SK-N-SH (cell line): ENCODE measurements around the gene TSPAN6. TPM values are rescaled to one million over a fixed set of nuclear protein-coding genes. Genes with fewer than 3 reads are reported as not detected.

Source experiments
- CTCF ChIA-PET: fragments of 300-600, 350-600 bp; formaldehyde crosslinking; extraction: SDS; loops from one replicate; lab custom pipeline; 2021; lab: Yijun Ruan, JAX
- POLR2A ChIA-PET: fragments of 350-600 bp; sonication (Branson Sonifier 250); formaldehyde crosslinking; extraction: SDS; loops from one replicate; lab custom pipeline; 2020; ENCODE audit warnings: antibody characterized with exemption, inconsistent platforms; lab: Yijun Ruan, JAX
- DNase-seq: peaks from one replicate; pipeline ENCODE4 v3.0.0; 2012
- H2AFZ ChIP-seq: fragments of 200-600 bp; sonication (generic); 2 replicates; pipeline ENCODE4 v1.8.1; 2016; ENCODE audit warnings: antibody characterized with exemption, mild to moderate bottlenecking, low read depth
- H3F3A ChIP-seq: fragments of 200-600 bp; sonication (generic); replicated peaks from 2 replicates; pipeline ENCODE3; 2016; ENCODE audit warnings: antibody characterized with exemption, mild to moderate bottlenecking; ENCODE audit not compliant: insufficient read depth
- H3K27ac ChIP-seq, 2 experiments: fragments of 200-500 bp in 1 of 2; fragments of 200-600 bp in 1 of 2; sonication (Bioruptor generic) in 1 of 2; sonication (generic), shearing (Covaris generic) in 1 of 2; 2 replicates each; pipeline versions ENCODE4 v1.5.1 to v1.6.1; 2014 to 2016; ENCODE audit warnings: low read depth in 2 of 2, inconsistent platforms in 1 of 2, low read length in 1 of 2, mild to moderate bottlenecking in 1 of 2, mixed read lengths in 1 of 2
- H3K27me3 ChIP-seq: fragments of 200-600 bp; sonication (generic), shearing (Covaris generic); 2 replicates; pipeline ENCODE4 v1.6.1; 2016; ENCODE audit warnings: mixed run types; ENCODE audit not compliant: insufficient read depth
- H3K36me3 ChIP-seq, 2 experiments: fragments of 200-500 bp in 1 of 2; fragments of 200-600 bp in 1 of 2; sonication (Bioruptor generic) in 1 of 2; sonication (generic) in 1 of 2; replicated peaks in 1 of 2; 2 replicates each; pipeline versions ENCODE3 to v1.5.1; 2014 to 2016; ENCODE audit warnings: low read length in 1 of 2, mild to moderate bottlenecking in 1 of 2; ENCODE audit not compliant: insufficient read depth in 2 of 2, control insufficient read depth in 1 of 2
- H3K4me1 ChIP-seq, 2 experiments: fragments of 200-500 bp in 1 of 2; fragments of 200-600 bp in 1 of 2; sonication (Bioruptor generic) in 1 of 2; sonication (generic), shearing (Covaris generic) in 1 of 2; 2 replicates each; pipeline versions ENCODE4 v1.5.1 to v1.6.1; 2014 to 2016; ENCODE audit warnings: low read depth in 1 of 2, low read length in 1 of 2, mixed run types in 1 of 2; ENCODE audit not compliant: insufficient read depth in 2 of 2, control insufficient read depth in 1 of 2
- H3K4me2 ChIP-seq: fragments of 200-600 bp; sonication (generic), shearing (Covaris generic); 2 replicates; pipeline ENCODE4 v1.6.1; 2017; ENCODE audit warnings: mixed run types
- H3K4me3 ChIP-seq, 2 experiments: fragments of 200-500 bp in 1 of 2; fragments of 200-600 bp in 1 of 2; sonication (Bioruptor generic) in 1 of 2; sonication (generic), shearing (Covaris generic) in 1 of 2; 2 replicates each; pipeline versions ENCODE4 v1.5.1 to v1.8.1; 2014 to 2016; ENCODE audit warnings: low read depth in 2 of 2, inconsistent platforms in 1 of 2, low read length in 1 of 2, mild to moderate bottlenecking in 1 of 2, mixed read lengths in 1 of 2, moderate library complexity in 1 of 2
- H3K79me2 ChIP-seq: fragments of 200-600 bp; sonication (generic); 2 replicates; pipeline ENCODE4 v1.8.1; 2017; ENCODE audit warnings: mild to moderate bottlenecking; ENCODE audit not compliant: insufficient read depth
- H3K9ac ChIP-seq: fragments of 200-600 bp; sonication (generic); 2 replicates; pipeline ENCODE4 v1.6.1; 2017; ENCODE audit warnings: mixed run types
- H3K9me2 ChIP-seq: fragments of 200-600 bp; sonication (generic); 2 replicates; pipeline ENCODE4 v1.6.1; 2017; ENCODE audit warnings: mixed run types
- H3K9me3 ChIP-seq: fragments of 200-600 bp; sonication (generic); 2 replicates; pipeline ENCODE4 v1.6.1; 2017; ENCODE audit warnings: mixed run types, mild to moderate bottlenecking, moderate library complexity
- H4K20me1 ChIP-seq: fragments of 200-600 bp; sonication (generic); 2 replicates; pipeline ENCODE4 v1.6.1; 2017; ENCODE audit warnings: mild to moderate bottlenecking, mixed run types; ENCODE audit not compliant: insufficient read depth
- CTCF ChIP-seq: fragments of 200-600 bp; sonication (generic); IDR thresholded peaks from 2 replicates; pipeline ENCODE4 v1.6.1; 2017; ENCODE audit warnings: antibody characterized with exemption, mild to moderate bottlenecking, moderate library complexity
- FOXM1 ChIP-seq: IDR thresholded peaks from 2 replicates; pipeline ENCODE4 v1.4.0; 2012; ENCODE audit warnings: low read depth, mild to moderate bottlenecking
- MEF2A ChIP-seq: IDR thresholded peaks from 2 replicates; pipeline ENCODE4 v1.4.0; 2012; ENCODE audit warnings: low read depth, borderline replicate concordance
- NFIC ChIP-seq: IDR thresholded peaks from 2 replicates; pipeline ENCODE4 v1.4.0; 2012; ENCODE audit warnings: borderline replicate concordance
- POLR2AphosphoS5 ChIP-seq: IDR thresholded peaks from 2 replicates; pipeline ENCODE4 v1.6.1; 2012; ENCODE audit warnings: low read depth, low read length
- RAD21 ChIP-seq: IDR thresholded peaks from 2 replicates; pipeline ENCODE4 v1.6.1; 2012; ENCODE audit warnings: mild to moderate bottlenecking, low read length
- RCOR1 ChIP-seq: fragments of 150-350 bp; IDR thresholded peaks from 2 replicates; pipeline ENCODE4 v1.6.1; 2017; ENCODE audit warnings: antibody characterized with exemption, low read length
- TAF1 ChIP-seq: IDR thresholded peaks from 2 replicates; pipeline ENCODE4 v1.6.1; 2012; ENCODE audit warnings: low read depth, mild to moderate bottlenecking, low read length, moderate library complexity, borderline replicate concordance
- TCF12 ChIP-seq: IDR thresholded peaks from 2 replicates; pipeline ENCODE4 v1.4.0; 2012
- TEAD4 ChIP-seq: IDR thresholded peaks from 2 replicates; pipeline ENCODE4 v1.4.0; 2012; ENCODE audit warnings: mild to moderate bottlenecking, borderline replicate concordance; ENCODE audit not compliant: insufficient read depth
- WGBS: methylation state at CpG from one replicate; pipeline ENCODE4 v1.1.6; 2017; ENCODE audit warnings: low lambda C conversion rate; 5-methylcytosine and 5-hydroxymethylcytosine counted together
- polyA plus RNA-seq, 3 experiments: library from polyadenylated mRNA; depleted of rRNA; stranded (reverse); fragments of >200 nt; gene quantifications; 2 replicates each; pipeline ENCODE4 v1.2.3, GENCODE V29; 2012

The TSPAN6 gene, protein sequence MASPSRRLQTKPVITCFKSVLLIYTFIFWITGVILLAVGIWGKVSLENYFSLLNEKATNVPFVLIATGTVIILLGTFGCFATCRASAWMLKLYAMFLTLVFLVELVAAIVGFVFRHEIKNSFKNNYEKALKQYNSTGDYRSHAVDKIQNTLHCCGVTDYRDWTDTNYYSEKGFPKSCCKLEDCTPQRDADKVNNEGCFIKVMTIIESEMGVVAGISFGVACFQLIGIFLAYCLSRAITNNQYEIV
- 20.9 and 21.7 TPM in 2 replicates for polyA plus RNA-seq (2012; rRNA removed)
- 27.2 and 33.7 TPM in 2 replicates for polyA plus RNA-seq (2012; cell fraction: cytosol; rRNA removed)
- polyA plus RNA-seq (2012; cell fraction: nucleus; rRNA removed) = 9.1 and 13.6 TPM in 2 replicates

GRCh38 chrX:100636321-100636991, at the start of gene TSPAN6:
Gene TSPAN6, minus strand, starts transcription at chrX:100636806. Its CDS starts 112 bp downstream, at chrX:100636694.
- POLR2A ChIA-PET = interaction anchor here (0.7 to 1.0 kb wide), 2 partner anchors 18 to 35 kb away, joined by 3 read pairs; no protein-coding TSS in a partner anchor
- TF ChIP-seq NFIC (0 out of 2 replicates have a peak, but pooled peaks have one; percentile 9), TEAD4 (no peak), RCOR1 (peak; percentile 10; the same call in 1 of the 2 replicates), CTCF (peak; percentile 65), RAD21 (peak; percentile 45), POLR2AphosphoS5 (peak; percentile 62)
- 21% methylated on average over 45 of the region's 51 CpGs for WGBS
- no peaks in the 10 kb centered on the region for H3F3A ChIP-seq
- CTCF ChIA-PET = interaction anchor here (0.6 to 2.2 kb wide), 21 partner anchors 9 to 187 kb away, joined by 3 to 16 read pairs (median 5); no protein-coding TSS in a partner anchor
- peak within 1 kb of the TSS; percentile 10 to 60; a peak in 3 of 4 replicates for H3K27ac ChIP-seq
- H4K20me1 ChIP-seq = no peaks in the 10 kb centered on the region
- H3K27me3 ChIP-seq = no peaks in the 10 kb centered on the region; the same call in 1 of the 2 replicates
- no peaks in the 10 kb centered on the region for H3K79me2 ChIP-seq
- H2AFZ ChIP-seq = peak within 1 kb of the TSS; percentile 87
- peak; percentile 82 for DNase-seq
- H3K4me1 ChIP-seq = peaks cover 0 to 3% of the 10 kb centered on the region in 2 experiments; a peak in 1 of 4 replicates
- no peaks in the 10 kb centered on the region for H3K9me2 ChIP-seq
- H3K36me3 ChIP-seq = peaks cover 0 to 10% of the 10 kb centered on the region in 2 experiments
- H3K9ac ChIP-seq = peak within 1 kb of the TSS; percentile 74
- H3K9me3 ChIP-seq = no peaks in the 10 kb centered on the region
- H3K4me3 ChIP-seq = peak within 1 kb of the TSS; percentile 61 to 69
- peak within 1 kb of the TSS; percentile 73 for H3K4me2 ChIP-seq

DNA sequence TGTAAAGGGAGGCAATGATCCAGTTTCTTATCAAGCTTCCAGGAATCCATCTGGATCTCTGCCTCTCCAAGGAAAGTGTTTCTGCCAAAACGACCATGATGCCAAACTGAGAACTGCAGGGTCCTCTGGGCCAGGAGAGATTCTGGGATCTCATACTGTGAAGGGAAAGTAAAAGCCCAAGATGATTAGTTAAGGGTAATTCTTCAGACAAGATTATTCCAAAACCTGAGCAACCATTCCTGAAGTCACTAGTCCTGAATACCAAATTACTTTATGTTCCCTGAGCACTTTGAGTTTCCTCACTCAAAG, 49.3 kb upstream of the TSPAN6 start:
- no peak overlapping the region for H2AFZ ChIP-seq
- no peak overlapping the region for H3K4me2 ChIP-seq
- H3K9ac ChIP-seq = no peak overlapping the region
- no peak overlapping the region for H3K27ac ChIP-seq
- no peak for TF ChIP-seq MEF2A
- TF ChIP-seq CTCF = no peak
- TF ChIP-seq TCF12 = no peak
- no peak for TF ChIP-seq FOXM1
- no peak for TF ChIP-seq TAF1
- ChIA-PET CTCF (interaction anchor here (0.6 to 9.7 kb wide), 21 partner anchors 10 to 176 kb away, joined by 3 to 211 read pairs (median 4); partner anchors contain the start of gene SYTL4), POLR2A (no interaction called here)
- H3K4me3 ChIP-seq = no peak overlapping the region
- no peaks in the 10 kb centered on the region for H3K9me3 ChIP-seq
- no peaks in the 10 kb centered on the region for H3F3A ChIP-seq
- H3K36me3 ChIP-seq = no peaks in the 10 kb centered on the region
- no peaks in the 10 kb centered on the region for H3K9me2 ChIP-seq
- H3K4me1 ChIP-seq = no peaks in the 10 kb centered on the region
- H4K20me1 ChIP-seq = no peaks in the 10 kb centered on the region
- DNase-seq = no peak
- H3K27me3 ChIP-seq = no peaks in the 10 kb centered on the region
- 9% methylated on average over 1 of the region's 1 CpG for WGBS
- no peaks in the 10 kb centered on the region for H3K79me2 ChIP-seq
